Mammary epithelial cell (primary cell): ENCODE results near the gene NRG3.

Experiments used
- EZH2 ChIP-seq: IDR thresholded peaks from 2 replicates; pipeline ENCODE4 v1.6.1; 2012; ENCODE audit warnings: low read length, inconsistent platforms, borderline replicate concordance
- TF ChIP-seq, protein P1 (sequence below), 2 donors: IDR thresholded peaks in 1 of 2; conservative IDR thresholded peaks in 1 of 2; 2 replicates each; pipeline ENCODE4 v1.5.1; 2011 to 2012; ENCODE audit warnings: inconsistent platforms in 2 of 2, low read length in 2 of 2, mild to moderate bottlenecking in 2 of 2, control low read depth in 1 of 2, low read depth in 1 of 2; ENCODE audit not compliant: insufficient read depth in 1 of 2; ENCODE audit errors: extremely low read depth in 1 of 2

DNA sequence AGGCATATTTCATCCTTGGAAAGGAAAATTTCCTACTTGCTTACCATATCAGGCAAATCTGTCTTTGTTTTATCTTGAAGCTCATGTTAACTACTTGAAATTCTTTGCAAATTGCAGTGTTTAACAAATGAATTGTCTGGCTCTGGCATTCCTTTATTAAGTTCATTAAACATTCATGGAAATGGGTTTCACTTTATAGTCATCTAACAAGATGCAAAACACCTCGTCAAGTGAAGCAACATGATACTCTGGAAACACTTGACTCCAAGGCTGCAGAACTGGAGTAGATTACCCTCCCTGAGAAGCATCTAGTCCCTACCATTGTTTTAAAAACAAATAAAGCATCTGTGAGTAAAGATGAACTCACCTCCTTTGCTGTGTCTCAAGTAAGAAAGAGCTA lies 1086.9 kb downstream of the NRG3 start:
- no peak for TF ChIP-seq EZH2
- TF ChIP-seq, protein P1, sequence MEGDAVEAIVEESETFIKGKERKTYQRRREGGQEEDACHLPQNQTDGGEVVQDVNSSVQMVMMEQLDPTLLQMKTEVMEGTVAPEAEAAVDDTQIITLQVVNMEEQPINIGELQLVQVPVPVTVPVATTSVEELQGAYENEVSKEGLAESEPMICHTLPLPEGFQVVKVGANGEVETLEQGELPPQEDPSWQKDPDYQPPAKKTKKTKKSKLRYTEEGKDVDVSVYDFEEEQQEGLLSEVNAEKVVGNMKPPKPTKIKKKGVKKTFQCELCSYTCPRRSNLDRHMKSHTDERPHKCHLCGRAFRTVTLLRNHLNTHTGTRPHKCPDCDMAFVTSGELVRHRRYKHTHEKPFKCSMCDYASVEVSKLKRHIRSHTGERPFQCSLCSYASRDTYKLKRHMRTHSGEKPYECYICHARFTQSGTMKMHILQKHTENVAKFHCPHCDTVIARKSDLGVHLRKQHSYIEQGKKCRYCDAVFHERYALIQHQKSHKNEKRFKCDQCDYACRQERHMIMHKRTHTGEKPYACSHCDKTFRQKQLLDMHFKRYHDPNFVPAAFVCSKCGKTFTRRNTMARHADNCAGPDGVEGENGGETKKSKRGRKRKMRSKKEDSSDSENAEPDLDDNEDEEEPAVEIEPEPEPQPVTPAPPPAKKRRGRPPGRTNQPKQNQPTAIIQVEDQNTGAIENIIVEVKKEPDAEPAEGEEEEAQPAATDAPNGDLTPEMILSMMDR (conservative IDR thresholded peaks at IDR 0.05 in 1 of 2, IDR thresholded peaks at IDR 0.05 in 1 of 2; ENCODE audit: extremely low read depth in 1 of 2, insufficient read depth in 1 of 2, low read depth in 1 of 2, low read length in 2 of 2), result no peak
